K562 (cell line): ENCODE results near the gene SDR9C7. TPM values are rescaled to one million over a fixed set of nuclear protein-coding genes. Genes with fewer than 3 reads are reported as not detected.
A peak's percentile ranks its signal among the peaks of the same experiment; 100 is the strongest.

Experiments used
- FOXP4 ChIP-seq: sonication (generic); formaldehyde crosslinking; IDR thresholded peaks from 2 replicates; pipeline ENCODE4 v1.8.0; 2022; ENCODE audit warnings: mild to moderate bottlenecking, missing genetic modification reagents, borderline replicate concordance
- MBD2 ChIP-seq: sonication (generic); IDR thresholded peaks from 2 replicates; pipeline ENCODE4 v1.6.1; 2016; ENCODE audit warnings: low read depth, borderline replicate concordance
- NCOR1 ChIP-seq: fragments of 450-650 bp; IDR thresholded peaks from 2 replicates; pipeline ENCODE4 v1.6.1; 2016; ENCODE audit warnings: mild to moderate bottlenecking, moderate library complexity
- RNF2 ChIP-seq: sonication (generic); IDR thresholded peaks from 2 replicates; pipeline ENCODE4 v1.6.1; 2016
- TAF1 ChIP-seq: IDR thresholded peaks from 2 replicates; pipeline ENCODE4 v1.6.1; 2011; ENCODE audit warnings: mild to moderate bottlenecking, low read length, moderate library complexity; ENCODE audit not compliant: insufficient read depth, control insufficient read depth, severe bottlenecking; ENCODE audit errors: extremely low read depth
- polyA plus RNA-seq, 8 experiments: library from polyadenylated mRNA; depleted of rRNA in 4 of 8; stranded (reverse) in 5 of 8; unstranded in 3 of 8; fragments of >200 nt; fragmentation: Nextera tagmentation in 2 of 8; fragmentation: Illumina TruSeq in 1 of 8; extraction: Ambion mirVana in 2 of 8; extraction: Trizol in 1 of 8; gene quantifications; 2 replicates each; pipeline versions ENCODE4 v1.2.1 to v1.2.3, GENCODE V29; 2011 to 2014; ENCODE audit warnings: inconsistent platforms in 1 of 8, missing spikeins in 1 of 8
- total RNA-seq, 7 experiments: library from RNA; depleted of rRNA in 6 of 7; stranded (reverse); fragments of >200 nt in 6 of 7; fragmentation: Illumina TruSeq in 2 of 7; extraction: Trizol in 2 of 7; gene quantifications; 2 replicates each; pipeline versions ENCODE4 v1.2.1 to v1.2.3, GENCODE V29; 2011 to 2021; ENCODE audit warnings: low replicate concordance in 1 of 7
- TF ChIP-seq, protein P1 (sequence below): fragments of 450-650 bp; IDR thresholded peaks from 2 replicates; pipeline ENCODE4 v1.6.1; 2014; ENCODE audit warnings: low read depth, mild to moderate bottlenecking, moderate library complexity, borderline replicate concordance
- TF ChIP-seq, protein P2 (sequence below), 2 experiments: fragments of 200-800 bp in 1 of 2; sonication (Bioruptor generic) in 1 of 2; sonication (generic) in 1 of 2; formaldehyde crosslinking in 1 of 2; IDR thresholded peaks in 1 of 2; conservative IDR thresholded peaks in 1 of 2; 2 replicates each; pipeline versions ENCODE4 v1.5.0 to v1.6.1; 2016 to 2020; ENCODE audit warnings: missing compliant biosample characterization in 1 of 2, missing genetic modification characterization in 1 of 2, missing genetic modification reagents in 1 of 2

Gene SDR9C7
- total and polyA plus RNA-seq, 9 of the 15 experiments (the other 6 are each of a cell fraction or from before 2014, with no cell fraction given): 0.04 to 0.59 (median 0.06) TPM; not detected in 6

GRCh38 chr12:56931474-56931978, 2.7 kb downstream of the SDR9C7 start (continued):
- TF ChIP-seq FOXP4 (no peak), RNF2 (peak; percentile 95), MBD2 (0 out of 2 replicates have a peak, but pooled peaks have one; percentile 20), NCOR1 (peak; percentile 44), TAF1 (no peak)
- TF ChIP-seq, protein P1, sequence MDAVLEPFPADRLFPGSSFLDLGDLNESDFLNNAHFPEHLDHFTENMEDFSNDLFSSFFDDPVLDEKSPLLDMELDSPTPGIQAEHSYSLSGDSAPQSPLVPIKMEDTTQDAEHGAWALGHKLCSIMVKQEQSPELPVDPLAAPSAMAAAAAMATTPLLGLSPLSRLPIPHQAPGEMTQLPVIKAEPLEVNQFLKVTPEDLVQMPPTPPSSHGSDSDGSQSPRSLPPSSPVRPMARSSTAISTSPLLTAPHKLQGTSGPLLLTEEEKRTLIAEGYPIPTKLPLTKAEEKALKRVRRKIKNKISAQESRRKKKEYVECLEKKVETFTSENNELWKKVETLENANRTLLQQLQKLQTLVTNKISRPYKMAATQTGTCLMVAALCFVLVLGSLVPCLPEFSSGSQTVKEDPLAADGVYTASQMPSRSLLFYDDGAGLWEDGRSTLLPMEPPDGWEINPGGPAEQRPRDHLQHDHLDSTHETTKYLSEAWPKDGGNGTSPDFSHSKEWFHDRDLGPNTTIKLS: 0 out of 2 replicates have a peak, but pooled peaks have one; percentile 11
- TF ChIP-seq, protein P2, sequence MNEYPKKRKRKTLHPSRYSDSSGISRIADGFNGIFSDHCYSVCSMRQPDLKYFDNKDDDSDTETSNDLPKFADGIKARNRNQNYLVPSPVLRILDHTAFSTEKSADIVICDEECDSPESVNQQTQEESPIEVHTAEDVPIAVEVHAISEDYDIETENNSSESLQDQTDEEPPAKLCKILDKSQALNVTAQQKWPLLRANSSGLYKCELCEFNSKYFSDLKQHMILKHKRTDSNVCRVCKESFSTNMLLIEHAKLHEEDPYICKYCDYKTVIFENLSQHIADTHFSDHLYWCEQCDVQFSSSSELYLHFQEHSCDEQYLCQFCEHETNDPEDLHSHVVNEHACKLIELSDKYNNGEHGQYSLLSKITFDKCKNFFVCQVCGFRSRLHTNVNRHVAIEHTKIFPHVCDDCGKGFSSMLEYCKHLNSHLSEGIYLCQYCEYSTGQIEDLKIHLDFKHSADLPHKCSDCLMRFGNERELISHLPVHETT (CRISPR knock-in tag; conservative IDR thresholded peaks at IDR 0.05 in 1 of 2, IDR thresholded peaks at IDR 0.05 in 1 of 2): 0 out of 4 replicates have a peak, but pooled peaks of 1 of the 2 experiments have one; percentile 53
